HUES48 (cell line): Measurements from ENCODE around the gene CIDEA.

Experiments
- H3K27ac ChIP-seq: one replicate; pipeline ENCODE4 v1.7.0; 2013; ENCODE audit warnings: low read depth, low read length, inconsistent platforms
- H3K27me3 ChIP-seq: 2 replicates; pipeline ENCODE4 v1.6.1; 2013; ENCODE audit warnings: mild to moderate bottlenecking, low read length; ENCODE audit not compliant: control insufficient read depth, insufficient read depth
- H3K36me3 ChIP-seq: 2 replicates; pipeline ENCODE4 v1.6.1; 2013; ENCODE audit warnings: low read length; ENCODE audit not compliant: control insufficient read depth, insufficient read depth
- H3K4me1 ChIP-seq: 2 replicates; pipeline ENCODE4 v1.6.1; 2013; ENCODE audit warnings: mild to moderate bottlenecking, low read length; ENCODE audit not compliant: control insufficient read depth, insufficient read depth
- H3K4me3 ChIP-seq: 2 replicates; pipeline ENCODE4 v1.5.1; 2013; ENCODE audit warnings: mild to moderate bottlenecking, low read depth, low read length
- H3K9ac ChIP-seq: 2 replicates; pipeline ENCODE4 v1.6.1; 2013; ENCODE audit warnings: mild to moderate bottlenecking, low read depth, low read length, moderate library complexity
- H3K9me3 ChIP-seq: 2 replicates; pipeline ENCODE4 v1.6.1; 2013; ENCODE audit warnings: low read length; ENCODE audit not compliant: control insufficient read depth, insufficient read depth

CIDEA gene

DNA sequence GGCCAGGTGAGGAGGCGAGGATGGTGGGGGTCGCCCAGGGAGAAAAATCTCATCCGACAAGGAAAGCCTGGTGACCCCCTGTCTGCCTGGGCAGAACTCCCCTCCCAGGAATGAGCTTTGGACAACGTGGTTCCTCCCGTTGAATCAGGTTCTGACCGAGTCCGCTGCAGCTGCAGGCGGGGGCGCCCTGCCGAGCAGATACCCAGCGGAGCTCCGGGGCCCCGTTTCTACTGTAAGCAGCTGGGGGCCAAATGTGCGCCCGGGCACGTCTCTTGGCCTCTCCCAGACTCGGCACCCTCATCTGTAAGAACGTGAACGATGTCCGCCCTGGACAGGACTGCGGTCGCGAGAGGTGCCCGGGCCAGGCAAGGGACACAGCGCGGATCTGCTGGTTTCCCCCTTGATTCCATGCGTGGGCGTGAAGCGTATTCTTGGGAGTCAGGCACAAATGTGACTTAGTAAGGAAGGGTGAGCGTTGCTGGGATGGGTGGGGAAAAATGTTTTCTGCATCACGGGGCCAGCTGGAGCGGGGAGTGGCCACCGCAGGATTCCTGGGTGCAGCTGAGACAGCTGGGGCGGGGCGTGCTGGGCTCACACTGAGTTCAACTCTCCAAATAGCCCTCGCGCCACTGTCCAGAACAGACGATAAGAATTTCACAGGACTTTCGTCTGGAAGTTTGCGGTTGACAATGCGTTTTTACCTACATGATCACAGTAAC, 33.7 kb downstream of the CIDEA start:
- Histone ChIP-seq H3K4me3 (peak overlapping the region; percentile 72), H3K27me3 (peaks cover 29% of the 10 kb centered on the region), H3K36me3 (no peaks in the 10 kb centered on the region), H3K9me3 (no peaks in the 10 kb centered on the region), H3K4me1 (peaks cover 19% of the 10 kb centered on the region), H3K27ac (peak overlapping the region; percentile 58), H3K9ac (no peak overlapping the region; the same call in 1 of the 2 replicates)

DNA sequence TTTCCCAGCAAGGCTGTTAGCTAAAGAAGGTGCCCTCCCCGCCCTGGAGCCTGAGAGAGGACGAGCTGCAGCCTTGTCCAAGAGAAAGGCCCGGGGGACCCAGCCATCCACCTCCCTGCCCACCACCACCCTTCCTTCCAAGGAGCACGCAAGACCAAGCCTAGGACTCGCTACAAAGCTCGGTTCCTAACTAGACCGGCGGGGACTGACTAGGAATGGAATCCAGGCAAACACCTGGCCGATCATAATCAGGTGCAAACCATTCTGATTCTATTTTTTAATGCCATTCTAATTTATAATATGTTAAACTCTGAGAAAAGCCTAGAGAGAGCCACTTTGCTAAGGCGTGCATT, 34.2 kb downstream of the CIDEA start:
- Histone ChIP-seq H3K4me1 (peaks cover 19% of the 10 kb centered on the region), H3K4me3 (peak overlapping the region; percentile 72), H3K27me3 (peaks cover 29% of the 10 kb centered on the region), H3K9ac (no peak overlapping the region; the same call in 1 of the 2 replicates), H3K9me3 (no peaks in the 10 kb centered on the region), H3K36me3 (no peaks in the 10 kb centered on the region), H3K27ac (peak overlapping the region; percentile 58)

DNA sequence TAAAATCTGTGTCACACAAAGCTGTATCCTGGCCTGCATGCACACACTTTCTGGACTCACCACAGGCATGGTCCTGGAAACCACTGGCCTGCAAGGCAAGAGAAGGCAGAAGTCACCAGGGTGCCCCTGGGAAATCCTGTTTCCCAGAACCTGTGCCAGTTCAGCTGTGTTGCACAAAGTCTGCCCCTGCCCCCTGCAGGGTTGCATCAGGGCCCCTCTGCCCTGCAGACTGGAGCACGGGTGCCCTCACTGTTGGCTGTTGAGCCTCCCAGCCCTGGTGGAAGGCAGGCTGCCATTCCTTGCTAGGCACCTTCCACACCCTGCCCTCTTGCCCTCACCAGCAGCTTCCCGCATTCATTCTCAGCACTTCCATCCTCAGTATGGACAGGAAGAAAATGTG, 35.9 kb downstream of the CIDEA start:
- H3K36me3 ChIP-seq, result no peaks in the 10 kb centered on the region
- no peak overlapping the region for H3K9ac ChIP-seq
- H3K4me1 ChIP-seq, result peaks cover 19% of the 10 kb centered on the region
- no peak overlapping the region for H3K27ac ChIP-seq
- H3K4me3 ChIP-seq, result no peak overlapping the region
- no peaks in the 10 kb centered on the region for H3K9me3 ChIP-seq
- peaks cover 29% of the 10 kb centered on the region for H3K27me3 ChIP-seq

DNA sequence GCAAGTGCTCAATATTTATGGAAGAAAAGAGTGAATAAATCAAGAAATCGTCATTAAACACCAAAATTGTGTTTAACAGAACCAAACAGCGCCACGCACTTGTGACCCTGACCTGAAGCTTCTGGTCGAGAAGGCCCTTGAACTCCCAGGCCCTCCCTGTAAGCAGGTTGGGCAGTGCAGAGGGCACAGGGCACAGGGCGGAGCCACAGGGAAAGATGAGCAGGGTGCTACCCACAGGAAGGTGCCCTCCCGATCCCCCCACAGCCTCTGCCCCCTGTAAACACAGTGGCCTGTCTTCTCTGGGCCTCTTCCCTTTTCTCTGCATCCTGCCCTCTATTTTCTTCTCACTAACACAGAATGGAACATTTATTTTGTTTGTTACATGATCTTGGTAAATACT, 37.0 kb downstream of the CIDEA start:
- no peaks in the 10 kb centered on the region for H3K9me3 ChIP-seq
- H3K4me3 ChIP-seq, result no peak overlapping the region
- H3K9ac ChIP-seq, result no peak overlapping the region
- H3K36me3 ChIP-seq, result no peaks in the 10 kb centered on the region
- peaks cover 19% of the 10 kb centered on the region for H3K4me1 ChIP-seq
- no peak overlapping the region for H3K27ac ChIP-seq
- peaks cover 26% of the 10 kb centered on the region for H3K27me3 ChIP-seq

GRCh38 chr18:12291690-12292089, 37.5 kb downstream of the CIDEA start:
- Histone ChIP-seq H3K9ac (no peak overlapping the region), H3K4me1 (peaks cover 19% of the 10 kb centered on the region), H3K4me3 (no peak overlapping the region), H3K27ac (no peak overlapping the region), H3K36me3 (no peaks in the 10 kb centered on the region), H3K27me3 (peaks cover 20% of the 10 kb centered on the region), H3K9me3 (no peaks in the 10 kb centered on the region)

DNA sequence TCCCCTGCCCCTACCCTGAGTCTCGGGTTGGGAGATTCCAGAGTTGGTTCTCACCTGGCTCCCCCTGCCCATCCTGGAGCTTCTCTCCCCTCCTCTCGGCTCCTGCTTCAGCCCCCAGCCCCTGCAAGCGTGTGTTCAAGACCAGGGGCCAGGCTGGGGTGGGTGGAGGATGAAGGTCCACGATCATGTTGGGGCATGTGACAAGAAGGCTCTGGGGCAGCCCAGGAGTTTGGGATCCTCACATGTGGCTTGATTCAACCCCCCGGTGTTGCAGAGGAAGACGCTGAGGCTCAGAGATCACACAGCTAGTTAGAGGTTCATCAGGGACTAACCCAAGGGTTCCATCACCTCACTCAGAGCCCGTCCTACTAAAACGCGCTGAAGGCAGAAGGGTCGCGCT, 39.7 kb downstream of the CIDEA start:
- H3K36me3 ChIP-seq, result no peaks in the 10 kb centered on the region
- peaks cover 4% of the 10 kb centered on the region; the same call in 1 of the 2 replicates for H3K27me3 ChIP-seq
- no peak overlapping the region for H3K27ac ChIP-seq
- no peak overlapping the region for H3K4me3 ChIP-seq
- no peaks in the 10 kb centered on the region for H3K9me3 ChIP-seq
- no peak overlapping the region for H3K9ac ChIP-seq
- H3K4me1 ChIP-seq, result peaks cover 9% of the 10 kb centered on the region

DNA sequence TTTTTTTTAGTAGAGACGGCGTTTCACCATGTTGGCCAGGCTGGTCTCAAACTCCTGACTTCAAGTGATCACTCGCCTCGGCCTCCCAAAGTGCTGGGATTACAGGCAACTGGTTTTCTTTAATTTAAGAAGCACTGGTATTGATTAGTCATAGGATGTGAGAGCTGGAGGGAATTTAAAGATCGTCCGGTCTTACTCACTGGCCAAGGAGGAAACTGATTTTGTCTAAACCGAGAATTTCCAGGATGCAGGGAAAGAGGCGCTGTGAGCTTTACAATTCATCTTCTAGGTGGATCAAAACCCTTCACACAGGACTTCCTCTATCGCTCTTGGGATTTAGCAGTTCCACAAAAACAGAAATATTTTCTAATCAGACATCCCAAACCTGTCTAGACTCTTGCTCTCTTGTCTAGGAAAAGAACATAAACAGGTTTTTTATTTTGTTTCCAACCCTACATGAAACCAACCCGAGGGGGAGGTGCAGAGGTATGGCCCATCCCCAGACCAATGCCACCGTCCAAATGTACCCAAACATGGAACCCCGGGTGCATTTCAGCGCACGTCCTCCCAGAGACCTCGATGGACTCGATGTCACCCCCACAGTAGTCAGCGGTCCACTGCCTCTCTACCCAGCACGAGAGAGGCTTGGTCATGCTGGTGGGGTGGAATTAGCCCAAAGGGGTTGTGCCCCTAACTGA, 41.4 kb downstream of the CIDEA start:
- Histone ChIP-seq H3K9ac (no peak overlapping the region), H3K4me1 (no peaks in the 10 kb centered on the region), H3K4me3 (no peak overlapping the region), H3K36me3 (no peaks in the 10 kb centered on the region), H3K27ac (no peak overlapping the region), H3K9me3 (no peaks in the 10 kb centered on the region), H3K27me3 (no peaks in the 10 kb centered on the region)

DNA sequence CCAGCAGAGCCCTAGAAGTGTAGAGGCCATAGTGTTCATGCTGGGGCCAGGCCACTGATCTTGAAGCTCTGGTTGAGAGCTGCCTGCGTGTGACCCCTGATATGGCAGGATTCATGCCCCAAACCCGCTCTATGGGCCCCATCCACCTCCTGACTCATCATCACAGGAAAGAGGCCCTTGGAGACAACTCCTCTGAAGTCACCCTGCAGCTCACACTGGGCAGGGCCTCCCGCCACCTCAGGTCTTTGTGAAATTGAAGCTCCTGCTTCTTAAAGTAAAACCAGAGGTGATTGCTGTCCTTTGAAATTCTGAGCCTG, 41.9 kb downstream of the CIDEA start:
- H3K9ac ChIP-seq, result no peak overlapping the region
- no peak overlapping the region for H3K4me3 ChIP-seq
- no peak overlapping the region for H3K27ac ChIP-seq
- H3K36me3 ChIP-seq, result no peaks in the 10 kb centered on the region
- no peaks in the 10 kb centered on the region for H3K27me3 ChIP-seq
- no peaks in the 10 kb centered on the region for H3K4me1 ChIP-seq
- H3K9me3 ChIP-seq, result no peaks in the 10 kb centered on the region

GRCh38 chr18:12296457-12296856, 42.3 kb downstream of the CIDEA start:
- Histone ChIP-seq H3K9ac (no peak overlapping the region), H3K4me1 (no peaks in the 10 kb centered on the region)

DNA sequence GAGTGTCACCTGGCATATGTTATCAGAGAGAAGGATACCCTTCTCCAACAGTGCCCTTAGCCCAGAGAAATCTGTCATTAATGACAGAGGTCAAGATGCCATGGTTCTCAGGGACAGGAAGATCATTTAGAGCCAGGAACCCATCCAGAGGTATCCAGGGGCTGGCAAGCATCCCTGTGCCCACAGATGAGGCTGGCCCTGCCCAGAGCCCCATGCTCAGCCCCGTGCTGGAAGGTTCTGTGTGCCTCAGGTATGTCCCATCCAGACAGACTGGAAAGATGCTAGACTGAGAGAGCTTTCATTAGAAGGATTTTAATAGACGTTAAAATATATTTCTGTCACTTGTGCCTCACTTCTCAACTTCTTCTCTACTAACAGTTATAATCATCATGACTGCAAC, 45.7 kb downstream of the CIDEA start:
- no peak overlapping the region for H3K4me3 ChIP-seq
- H3K27me3 ChIP-seq, result no peaks in the 10 kb centered on the region
- no peaks in the 10 kb centered on the region for H3K4me1 ChIP-seq
- no peak overlapping the region for H3K27ac ChIP-seq
- no peaks in the 10 kb centered on the region for H3K9me3 ChIP-seq
- H3K36me3 ChIP-seq, result no peaks in the 10 kb centered on the region
- no peak overlapping the region for H3K9ac ChIP-seq

More at GRCh38 chr18:12296457-12296856, 42.3 kb downstream of the CIDEA start:
- no peak overlapping the region for H3K4me3 ChIP-seq
- H3K27ac ChIP-seq, result no peak overlapping the region
- no peaks in the 10 kb centered on the region for H3K27me3 ChIP-seq
- no peaks in the 10 kb centered on the region for H3K9me3 ChIP-seq
- no peaks in the 10 kb centered on the region for H3K36me3 ChIP-seq

GRCh38 chr18:12301263-12302005, 47.3 kb downstream of the CIDEA start:
- Histone ChIP-seq H3K9me3 (no peaks in the 10 kb centered on the region), H3K27ac (no peak overlapping the region), H3K36me3 (no peaks in the 10 kb centered on the region), H3K27me3 (peaks cover 14% of the 10 kb centered on the region), H3K4me3 (no peak overlapping the region), H3K9ac (no peak overlapping the region), H3K4me1 (peaks cover 13% of the 10 kb centered on the region)
